GM21619 (cell line): Measurements from ENCODE around the gene CYB5A.

ENCODE experiments used
- ATAC-seq: cut with Tn5 transposase; IDR thresholded peaks from one replicate; pipeline ENCODE4 v1.9.1; 2021; ENCODE audit not compliant: unreplicated experiment

Gene CYB5A

GRCh38 chr18:74278983-74279382 is 12.8 kb downstream of the CYB5A start:
- no peak for ATAC-seq

GRCh38 chr18:74278058-74278457 is 13.7 kb downstream of the CYB5A start:
- no peak for ATAC-seq

DNA sequence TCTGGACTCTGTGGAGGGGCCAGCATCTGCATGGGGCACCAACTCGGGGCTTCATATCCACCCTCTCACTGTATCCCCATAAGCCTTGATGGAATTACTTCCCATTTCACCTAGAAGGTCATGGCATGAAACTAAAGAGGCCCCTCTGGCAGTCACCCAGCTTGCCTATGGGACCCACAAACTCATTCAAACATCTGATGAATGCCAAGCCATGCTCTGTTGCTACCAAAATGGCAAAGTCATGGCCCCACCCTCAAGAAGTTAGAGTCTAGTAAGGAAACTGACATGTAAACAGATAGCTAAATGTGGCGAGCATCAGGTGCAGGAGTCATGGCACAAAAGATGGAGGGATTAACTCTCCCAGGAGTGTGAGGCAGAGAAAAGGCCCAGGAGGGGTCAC is 14.5 kb downstream of the CYB5A start:
- no peak for ATAC-seq

DNA sequence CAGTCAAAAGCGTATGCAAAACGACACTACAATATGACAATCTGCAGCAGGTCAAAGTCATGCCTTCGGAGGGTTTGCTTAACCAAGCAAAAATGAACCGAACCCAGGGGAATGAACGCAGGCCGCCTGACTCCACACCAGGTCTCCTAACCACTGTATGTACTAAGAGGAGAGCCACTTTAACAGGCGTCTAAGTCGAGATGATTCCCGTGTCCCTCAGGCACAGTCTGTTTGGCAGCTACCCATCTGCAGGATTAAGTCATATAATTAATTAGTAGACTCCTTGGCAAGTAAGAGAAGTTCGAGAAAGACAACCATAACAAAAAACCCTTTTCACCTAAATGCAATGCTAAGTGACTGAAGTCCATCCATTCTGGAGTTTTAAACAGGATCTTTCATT is 15.2 kb downstream of the CYB5A start:
- ATAC-seq: no peak

GRCh38 chr18:74275736-74276135 is 16.0 kb downstream of the CYB5A start:
- ATAC-seq: no peak

GRCh38 chr18:74274700-74275099 is 17.1 kb downstream of the CYB5A start:
- ATAC-seq: no peak

- ATAC-seq: no peak
Observed at GRCh38 chr18:74273394-74273793, 18.4 kb downstream of the CYB5A start.

DNA sequence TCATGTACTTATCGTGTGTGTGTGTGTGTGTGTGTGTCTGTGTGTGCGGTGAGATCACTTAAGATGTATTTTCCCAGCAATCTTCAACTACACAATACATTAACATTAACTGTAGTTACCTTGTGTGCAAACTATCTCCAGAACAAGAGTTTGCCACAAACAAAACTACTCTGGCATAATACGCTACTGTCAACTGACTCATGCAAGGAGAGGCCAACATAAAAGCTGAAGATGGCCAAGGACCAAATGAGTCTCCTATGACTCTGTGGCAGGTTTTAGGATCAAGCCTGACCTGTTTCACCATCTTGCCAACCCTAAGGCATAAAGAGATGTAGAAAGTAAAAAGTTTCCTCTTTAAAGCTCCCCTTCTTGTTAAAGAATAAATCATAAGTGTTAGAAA is 20.1 kb downstream of the CYB5A start:
- ATAC-seq: no peak

DNA sequence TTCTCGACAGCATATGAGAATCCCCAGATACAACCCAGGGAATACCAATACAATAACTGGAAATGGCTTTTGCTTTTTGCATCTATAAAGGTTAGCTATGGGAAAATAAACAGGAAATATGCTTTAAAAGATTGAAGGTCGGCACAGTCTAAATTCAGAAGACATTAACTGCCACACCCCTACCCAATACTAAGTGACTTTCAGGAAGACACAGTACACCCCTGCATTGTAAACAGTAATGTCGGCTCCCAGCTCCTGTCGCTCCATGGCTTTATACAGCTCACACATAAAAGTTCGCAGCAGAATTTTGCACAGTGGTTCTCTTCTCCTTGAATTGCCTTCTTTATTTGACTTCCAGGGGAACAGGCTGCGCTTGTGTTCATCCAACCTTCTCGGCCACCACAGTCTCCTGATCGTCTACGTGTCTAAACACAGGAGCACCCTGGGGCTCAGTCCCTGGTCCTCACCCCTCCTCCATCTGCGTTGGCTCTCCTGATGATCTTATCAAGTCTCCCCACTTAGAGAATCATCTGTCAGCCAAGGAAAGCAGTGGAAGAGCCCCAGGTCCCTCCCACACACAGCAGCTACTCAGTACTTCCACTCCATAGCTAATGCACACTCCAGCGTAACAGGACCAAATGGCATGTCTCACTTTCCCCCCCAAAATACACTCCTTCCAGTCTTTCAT is 22.7 kb downstream of the CYB5A start:
- no peak for ATAC-seq

DNA sequence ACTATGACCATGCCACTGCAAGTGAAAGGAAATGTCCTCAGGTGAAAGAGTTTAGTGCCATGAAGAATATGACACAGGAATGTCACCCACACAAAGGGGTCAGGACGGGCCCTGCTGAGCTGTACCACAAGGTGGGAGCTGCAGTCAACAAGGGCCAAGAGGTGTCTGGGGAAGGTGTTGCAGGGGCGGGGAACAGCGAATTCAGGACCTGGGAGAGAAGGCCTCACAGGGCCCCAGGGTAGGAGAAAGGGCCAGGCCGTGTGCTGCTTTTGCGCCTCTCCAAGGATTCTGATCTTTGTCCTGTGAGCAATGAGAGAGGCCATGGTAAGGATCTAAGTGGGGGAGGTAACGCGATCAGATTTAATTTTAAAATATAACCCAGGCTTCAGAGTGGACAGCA is 23.6 kb downstream of the CYB5A start:
- no peak for ATAC-seq

- ATAC-seq: no peak
Observed at GRCh38 chr18:74266161-74266560, 25.6 kb downstream of the CYB5A start.

DNA sequence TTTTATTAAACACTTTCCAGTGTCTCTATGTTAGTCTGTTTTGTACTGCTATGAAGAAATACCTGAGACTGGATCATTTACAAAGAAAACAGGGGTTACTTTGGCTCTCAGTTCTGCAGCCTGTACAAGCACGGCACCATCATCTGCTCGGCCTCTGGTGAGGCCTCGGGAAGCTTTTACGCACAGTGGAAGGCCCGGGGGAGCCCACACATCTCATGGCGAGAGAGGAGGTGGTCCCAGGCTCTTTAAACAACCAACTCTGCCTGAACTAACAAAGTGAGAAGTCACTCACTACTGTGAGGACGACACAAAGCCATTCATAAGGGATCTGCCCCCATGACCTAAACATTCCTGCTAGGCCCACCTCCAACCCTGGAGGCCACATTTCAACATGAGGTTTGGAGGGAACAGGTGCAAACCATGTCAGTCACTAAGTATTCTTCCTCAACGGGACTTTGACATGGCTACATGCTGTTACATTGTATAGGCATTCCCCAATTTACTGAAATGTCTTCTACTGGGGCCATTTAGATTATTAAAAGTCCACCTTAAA is 26.1 kb downstream of the CYB5A start:
- ATAC-seq: no peak

GRCh38 chr18:74264303-74265020 is 27.3 kb downstream of the CYB5A start:
- ATAC-seq: peak; percentile 93

DNA sequence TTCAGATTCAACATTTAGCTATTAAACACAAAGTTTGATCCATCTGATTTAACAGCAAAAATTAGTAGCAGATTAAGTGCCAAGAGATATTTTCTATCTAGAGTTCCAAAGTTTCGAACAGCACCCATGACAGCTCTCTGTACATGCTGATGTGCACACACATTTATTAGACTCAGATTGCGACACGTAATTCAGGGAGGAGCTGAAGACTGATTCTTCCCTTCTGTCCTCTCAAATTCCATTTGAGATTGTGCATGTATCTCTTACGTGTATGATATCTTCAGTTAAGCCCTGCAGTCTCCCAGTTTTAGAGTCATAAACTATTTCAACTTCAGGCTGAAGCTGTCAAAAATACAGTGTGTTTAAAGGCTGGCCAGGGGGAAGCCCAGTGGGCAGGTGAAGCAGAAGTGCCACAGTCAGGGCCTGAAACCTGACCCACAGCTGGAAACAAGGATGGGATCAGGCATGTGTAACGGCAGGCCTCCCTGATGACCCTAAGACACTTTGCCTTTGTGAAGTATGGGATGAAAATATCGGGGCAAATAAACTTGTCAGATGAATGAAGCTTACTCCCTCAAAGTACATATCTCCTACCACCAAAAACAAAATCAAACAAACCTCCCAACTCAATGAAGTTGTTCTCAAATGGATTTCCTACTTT is 30.6 kb downstream of the CYB5A start:
- ATAC-seq: no peak

GRCh38 chr18:74259347-74259746 is 32.4 kb downstream of the CYB5A start:
- ATAC-seq: no peak

GRCh38 chr18:74257083-74257482 is 34.7 kb downstream of the CYB5A start:
- no peak for ATAC-seq

DNA sequence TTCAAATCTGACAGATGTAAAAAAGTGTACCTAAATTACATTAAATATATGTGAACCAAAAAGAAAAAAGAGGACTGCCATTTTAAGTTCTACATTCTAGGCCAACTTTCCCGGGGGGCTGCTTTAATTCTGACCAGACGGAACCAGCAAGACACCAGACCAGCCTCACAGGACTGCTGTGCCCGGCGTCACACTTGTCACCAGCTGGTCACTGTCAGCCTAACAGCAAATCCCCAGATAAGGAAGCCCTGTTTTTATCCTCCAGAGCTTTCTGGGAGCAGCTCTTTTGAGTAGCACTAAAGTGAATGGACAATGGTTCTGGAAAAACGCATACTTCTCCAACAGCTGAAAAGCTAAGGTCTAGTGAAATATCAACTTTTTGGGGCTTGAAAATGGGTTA is 35.6 kb downstream of the CYB5A start:
- ATAC-seq: no peak

DNA sequence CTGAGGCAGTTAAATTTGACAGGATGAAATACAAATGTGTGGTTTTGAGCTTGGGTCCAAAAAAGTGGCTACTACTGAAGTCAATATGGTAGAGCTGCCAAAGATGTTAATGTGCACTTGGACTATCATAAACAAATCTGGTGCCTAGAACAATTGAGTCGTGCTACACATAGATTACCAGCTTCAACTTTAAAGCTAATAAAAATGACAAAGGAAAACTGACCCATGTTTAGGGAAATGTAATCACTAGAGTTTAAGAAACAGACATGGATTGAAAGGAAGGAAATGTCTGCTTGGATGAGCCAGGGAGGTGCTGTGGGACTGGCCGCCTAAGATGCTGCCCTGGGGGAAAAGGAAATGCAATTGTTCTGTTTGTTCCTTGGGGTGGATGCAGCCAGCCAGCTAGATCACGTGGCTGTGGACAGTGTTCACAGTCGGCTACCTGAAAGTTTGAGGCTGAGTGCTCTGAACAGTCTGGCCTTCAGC is 36.6 kb downstream of the CYB5A start:
- no peak for ATAC-seq

DNA sequence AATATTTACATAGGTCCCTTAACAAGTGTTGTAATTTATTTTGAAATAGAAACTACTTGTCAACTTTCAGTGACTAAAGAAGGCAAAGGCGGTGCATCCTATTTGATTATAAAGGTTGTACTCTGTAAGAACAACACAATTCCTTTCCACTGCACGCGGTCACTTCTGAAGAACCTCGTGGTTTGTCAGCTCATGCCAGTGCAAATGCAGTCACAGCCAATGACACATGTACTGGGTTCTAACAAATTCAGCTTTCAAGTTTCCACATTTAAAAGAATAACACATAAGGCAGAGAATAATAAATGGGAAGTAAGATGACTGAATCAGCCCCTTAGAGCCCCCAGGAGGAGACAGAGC is 39.7 kb downstream of the CYB5A start:
- no peak for ATAC-seq

- no peak for ATAC-seq
Observed at GRCh38 chr18:74251297-74252038, 40.3 kb downstream of the CYB5A start.

DNA sequence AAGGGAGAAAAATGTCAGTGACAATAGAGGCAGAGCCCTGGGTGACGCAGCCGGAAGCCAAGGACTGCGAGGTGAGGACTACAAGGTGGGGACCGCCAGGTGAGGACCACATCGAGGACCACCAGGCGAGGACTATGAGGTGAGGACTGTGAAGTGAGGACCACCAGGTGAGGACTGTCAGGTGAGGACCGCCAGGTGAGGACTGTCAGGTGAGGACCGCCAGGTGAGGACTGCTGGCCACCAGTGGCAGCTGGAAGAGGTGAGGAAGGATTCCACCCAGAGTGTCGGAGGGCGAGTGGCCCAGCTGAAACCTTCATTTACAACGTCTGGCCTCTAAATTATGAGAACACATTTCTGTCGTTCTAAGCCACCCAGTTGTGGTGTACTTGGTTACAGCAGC is 41.6 kb downstream of the CYB5A start:
- ATAC-seq: no peak
